BLaER1 (cell line): ENCODE measurements around the gene C4orf46.
A peak's percentile ranks its signal among the peaks of the same experiment; 100 is the strongest.
"Not testable (repeated sequence)": the region's sequence is repeated elsewhere in the genome, so short reads cannot be mapped to it uniquely, and the experiment has no call there.

Experiments
- H3K27ac ChIP-seq: shearing (Covaris generic); formaldehyde crosslinking; 2 replicates; pipeline ENCODE4 v1.8.1; 2022
- H3K27me3 ChIP-seq: shearing (Covaris generic); formaldehyde crosslinking; 2 replicates; pipeline ENCODE4 v1.8.1; 2022
- H3K36me3 ChIP-seq: shearing (Covaris generic); formaldehyde crosslinking; 2 replicates; pipeline ENCODE4 v1.8.1; 2022
- H3K4me1 ChIP-seq: shearing (Covaris generic); formaldehyde crosslinking; 2 replicates; pipeline ENCODE4 v1.8.1; 2022
- H3K4me2 ChIP-seq: shearing (Covaris generic); formaldehyde crosslinking; 2 replicates; pipeline ENCODE4 v1.8.1; 2022
- H3K4me3 ChIP-seq: shearing (Covaris generic); formaldehyde crosslinking; 2 replicates; pipeline ENCODE4 v1.8.1; 2022
- H3K9ac ChIP-seq: shearing (Covaris generic); formaldehyde crosslinking; 2 replicates; pipeline ENCODE4 v1.8.1; 2022
- H3K9me3 ChIP-seq: shearing (Covaris generic); formaldehyde crosslinking; 2 replicates; pipeline ENCODE4 v1.8.1; 2022
- H4K20me1 ChIP-seq: shearing (Covaris generic); formaldehyde crosslinking; 2 replicates; pipeline ENCODE4 v1.8.1; 2022
- Cebpa-rat ChIP-seq: shearing (Covaris generic); IDR thresholded peaks from 2 replicates; pipeline ENCODE4 v1.8.1; 2022

Gene C4orf46

DNA sequence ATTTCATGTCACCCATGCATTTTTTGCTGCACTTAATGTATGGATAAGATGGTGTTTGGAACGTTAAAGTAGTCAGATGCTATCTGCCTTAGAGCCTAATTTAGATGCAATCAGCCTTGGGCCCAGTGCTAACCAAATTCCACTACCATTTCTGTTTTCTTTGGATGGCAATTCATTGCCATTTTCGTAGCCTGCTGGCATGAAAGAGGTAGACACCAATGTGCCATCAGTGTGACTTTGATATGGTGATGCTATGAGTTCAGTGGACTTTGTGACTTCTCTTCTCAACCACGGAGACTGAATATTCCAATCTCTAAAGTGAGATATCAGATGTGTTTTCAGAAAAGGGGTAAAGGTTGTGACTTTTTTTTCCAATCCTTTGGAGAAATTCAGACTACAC, 1.9 kb upstream of the C4orf46 start:
- Histone ChIP-seq H4K20me1 (peaks cover 22% of the 10 kb centered on the region), H3K27ac (no peak overlapping the region), H3K4me1 (peaks cover 31% of the 10 kb centered on the region), H3K36me3 (peaks cover 5% of the 10 kb centered on the region; the same call in 1 of the 2 replicates), H3K27me3 (no peaks in the 10 kb centered on the region), H3K4me2 (no peak overlapping the region), H3K4me3 (no peak overlapping the region), H3K9ac (no peak overlapping the region), H3K9me3 (no peaks in the 10 kb centered on the region)
- no peak for TF ChIP-seq Cebpa-rat

- no peaks in the 10 kb centered on the region for H3K9me3 ChIP-seq
- H3K9ac ChIP-seq = peak within 1 kb of the TSS; percentile 94
- peak within 1 kb of the TSS; percentile 94 for H3K4me3 ChIP-seq
- no peaks in the 10 kb centered on the region for H3K27me3 ChIP-seq
- peak within 1 kb of the TSS; percentile 87 for H3K4me2 ChIP-seq
- peak within 1 kb of the TSS; percentile 93 for H3K27ac ChIP-seq
- peaks cover 36% of the 10 kb centered on the region for H4K20me1 ChIP-seq
- H3K4me1 ChIP-seq = peaks cover 31% of the 10 kb centered on the region
- H3K36me3 ChIP-seq = peaks cover 11% of the 10 kb centered on the region; the same call in 1 of the 2 replicates
- peak; percentile 99 for TF ChIP-seq Cebpa-rat
Observed at GRCh38 chr4:158671915-158672806, 474 bp upstream of the C4orf46 start, which contains the start of gene ETFDH. ETFDH (plus strand) TSS chr4:158672296; CDS start chr4:158672457, 161 bp downstream.

GRCh38 chr4:158670975-158671664, 567 bp downstream of the C4orf46 start:
- Histone ChIP-seq H3K4me3 (peak overlapping the region; percentile 94), H3K4me2 (peak overlapping the region; percentile 86), H3K9me3 (no peaks in the 10 kb centered on the region), H3K27me3 (no peaks in the 10 kb centered on the region), H4K20me1 (peaks cover 36% of the 10 kb centered on the region), H3K4me1 (peaks cover 31% of the 10 kb centered on the region), H3K36me3 (peaks cover 19% of the 10 kb centered on the region), H3K27ac (peak overlapping the region; percentile 93), H3K9ac (peak overlapping the region; percentile 94)
- TF ChIP-seq Cebpa-rat = no peak

DNA sequence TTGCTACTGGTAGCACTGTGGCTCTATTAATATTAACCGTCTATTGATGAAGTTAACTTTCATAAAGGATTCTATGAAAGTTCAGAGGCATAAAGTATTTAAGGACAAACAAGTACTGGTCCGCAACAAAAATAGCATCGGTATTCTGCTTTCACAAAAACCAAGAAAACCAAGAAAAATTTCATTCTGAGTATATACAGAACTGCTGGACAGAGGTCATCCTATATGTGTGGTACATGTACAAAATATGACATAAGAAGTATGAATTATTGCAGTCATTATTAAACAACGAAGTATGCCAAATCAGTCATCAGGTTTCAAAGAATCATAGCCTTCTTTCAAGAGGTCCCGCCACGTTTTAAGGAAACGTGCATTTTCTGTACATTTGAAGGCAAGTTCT, 2.4 kb downstream of the C4orf46 start:
- Histone ChIP-seq H3K9ac (no peak overlapping the region), H3K4me3 (no peak overlapping the region), H3K4me2 (peak overlapping the region; percentile 86; the same call in 1 of the 2 replicates), H3K27me3 (no peaks in the 10 kb centered on the region), H3K9me3 (peaks cover 10% of the 10 kb centered on the region; the same call in 1 of the 2 replicates), H3K36me3 (peaks cover 37% of the 10 kb centered on the region), H3K27ac (no peak overlapping the region), H4K20me1 (peaks cover 36% of the 10 kb centered on the region), H3K4me1 (peaks cover 31% of the 10 kb centered on the region)
- TF ChIP-seq Cebpa-rat = no peak

- no peak overlapping the region for H3K4me2 ChIP-seq
- TF ChIP-seq Cebpa-rat = no peak
- peaks cover 36% of the 10 kb centered on the region for H4K20me1 ChIP-seq
- H3K9ac ChIP-seq = no peak overlapping the region
- peaks cover 21% of the 10 kb centered on the region for H3K4me1 ChIP-seq
- peaks cover 10% of the 10 kb centered on the region; the same call in 1 of the 2 replicates for H3K9me3 ChIP-seq
- H3K4me3 ChIP-seq = no peak overlapping the region
- H3K36me3 ChIP-seq = peaks cover 39% of the 10 kb centered on the region
- no peaks in the 10 kb centered on the region for H3K27me3 ChIP-seq
- no peak overlapping the region for H3K27ac ChIP-seq
Observed at GRCh38 chr4:158667651-158668198, 4.0 kb downstream of the C4orf46 start.

GRCh38 chr4:158666892-158667291, 4.8 kb downstream of the C4orf46 start:
- TF ChIP-seq Cebpa-rat = no peak

GRCh38 chr4:158664806-158665205, 6.9 kb downstream of the C4orf46 start:
- no peak overlapping the region for H3K4me3 ChIP-seq
- H3K4me1 ChIP-seq = peaks cover 9% of the 10 kb centered on the region
- no peak overlapping the region for H3K4me2 ChIP-seq
- no peak for TF ChIP-seq Cebpa-rat
- H4K20me1 ChIP-seq = peaks cover 25% of the 10 kb centered on the region
- H3K36me3 ChIP-seq = peaks cover 39% of the 10 kb centered on the region
- no peak overlapping the region for H3K27ac ChIP-seq
- H3K9ac ChIP-seq = no peak overlapping the region
- H3K27me3 ChIP-seq = no peaks in the 10 kb centered on the region
- H3K9me3 ChIP-seq = peaks cover 10% of the 10 kb centered on the region; the same call in 1 of the 2 replicates

More at GRCh38 chr4:158666892-158667291, 4.8 kb downstream of the C4orf46 start:
- no peaks in the 10 kb centered on the region for H3K27me3 ChIP-seq
- no peak overlapping the region for H3K9ac ChIP-seq
- peaks cover 36% of the 10 kb centered on the region for H4K20me1 ChIP-seq
- H3K4me2 ChIP-seq = no peak overlapping the region
- peaks cover 10% of the 10 kb centered on the region; the same call in 1 of the 2 replicates for H3K9me3 ChIP-seq
- peaks cover 18% of the 10 kb centered on the region for H3K4me1 ChIP-seq
- peaks cover 39% of the 10 kb centered on the region for H3K36me3 ChIP-seq
- H3K4me3 ChIP-seq = no peak overlapping the region
- no peak overlapping the region for H3K27ac ChIP-seq

GRCh38 chr4:158663707-158664625, 7.7 kb downstream of the C4orf46 start:
- peaks cover 35% of the 10 kb centered on the region for H3K36me3 ChIP-seq
- not testable (repeated sequence) for H3K4me2 ChIP-seq, H3K27ac ChIP-seq, H3K4me1 ChIP-seq, H3K4me3 ChIP-seq, H3K9me3 ChIP-seq, H3K27me3 ChIP-seq, H3K9ac ChIP-seq
- peaks cover 17% of the 10 kb centered on the region for H4K20me1 ChIP-seq

DNA sequence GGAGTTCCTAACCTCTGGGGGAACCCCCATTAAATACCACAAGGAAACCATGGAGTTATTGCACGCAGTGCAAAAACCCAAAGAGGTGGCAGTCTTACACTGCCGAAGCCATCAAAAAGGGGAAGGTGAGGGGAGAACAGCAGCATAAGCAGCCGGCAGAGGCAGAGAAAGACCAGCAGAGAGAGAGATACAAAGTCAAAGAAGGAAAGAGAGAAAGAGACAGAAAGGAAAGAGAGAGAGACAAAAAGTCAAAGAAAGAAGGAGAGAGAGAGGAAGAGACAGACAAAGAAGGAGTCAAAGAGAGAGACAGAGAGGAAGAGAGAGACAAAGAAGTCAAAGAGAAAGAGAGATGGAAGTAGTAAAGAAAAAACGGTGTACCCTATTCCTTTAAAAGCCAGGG, 8.4 kb downstream of the C4orf46 start:
- H3K9ac ChIP-seq, H3K4me1 ChIP-seq, H3K9me3 ChIP-seq, H3K27me3 ChIP-seq, H3K4me2 ChIP-seq, H4K20me1 ChIP-seq, H3K4me3 ChIP-seq, H3K27ac ChIP-seq: not testable (repeated sequence)
- H3K36me3 ChIP-seq = peaks cover 34% of the 10 kb centered on the region
